GM12878 (cell line): ENCODE data around the gene LHFPL3. TPM values are rescaled to one million over a fixed set of nuclear protein-coding genes. Genes with fewer than 3 reads are reported as not detected.

ENCODE experiments used
- ATAC-seq: fragments of 200-7000 bp; cut with Tn5 transposase; 3 replicates; pipeline ENCODE4 v1.9.1; 2020; ENCODE audit warnings: mild to moderate bottlenecking, moderate library complexity
- BruUV-seq: library from RNA; stranded (reverse); fragments of 400-500 nt; replicated peaks from 2 replicates; lab custom pipeline; 2021; lab: Mats Ljungman, UMichigan
- CTCF ChIA-PET: fragments of 300-600 bp; sonication (Branson Sonifier 250); formaldehyde crosslinking; extraction: SDS; loops from one replicate; lab custom pipeline; 2021; ENCODE audit warnings: inconsistent platforms; lab: Yijun Ruan, JAX
- POLR2A ChIA-PET: fragments of 350-600 bp; formaldehyde crosslinking; extraction: SDS; loops from one replicate; lab custom pipeline; 2021; ENCODE audit warnings: inconsistent platforms; lab: Charles Lee
- RAD21 ChIA-PET: fragments of 300-600 bp; sonication (Branson Sonifier 250); formaldehyde crosslinking; loops from one replicate; lab custom pipeline; 2023; ENCODE audit warnings: antibody characterized with exemption; ENCODE audit not compliant: unreplicated experiment; lab: Charles Lee
- SMC1A ChIA-PET: fragments of 300-600 bp; sonication (Branson Sonifier 250); formaldehyde crosslinking; loops from one replicate; lab custom pipeline; 2023; ENCODE audit not compliant: unreplicated experiment, uncharacterized antibody; lab: Charles Lee
- DNase-seq: peaks from one replicate; pipeline ENCODE4 v3.0.0-alpha.2; 2011; ENCODE audit warnings: low read depth, low spot score
- FAIRE-seq: peaks from 3 replicates; lab custom pipeline; 2011; peaks lifted over from hg19 to GRCh38; lab: Jason Lieb, UNC
- H2AFZ ChIP-seq: 2 replicates; pipeline ENCODE4 v1.6.0; 2011; ENCODE audit warnings: low read depth, low read length, control low read depth; ENCODE audit not compliant: control insufficient read depth
- H3K27ac ChIP-seq: 2 replicates; pipeline ENCODE4 v1.5.1; 2011; ENCODE audit warnings: control low read depth; ENCODE audit not compliant: control insufficient read depth, insufficient read depth
- H3K27me3 ChIP-seq, 2 experiments: replicated peaks in 1 of 2; 2 replicates each; pipeline versions ENCODE4 v1.6.0 to v1.6.1; 2011; ENCODE audit warnings: low read length in 1 of 2; ENCODE audit not compliant: control insufficient read depth in 2 of 2, insufficient read depth in 2 of 2
- H3K36me3 ChIP-seq, 2 experiments: 2 replicates each; pipeline ENCODE4 v1.5.1; 2011; ENCODE audit warnings: low read length in 1 of 2; ENCODE audit not compliant: control insufficient read depth in 2 of 2, insufficient read depth in 2 of 2
- H3K4me1 ChIP-seq: 2 replicates; pipeline ENCODE4 v1.6.1; 2011; ENCODE audit warnings: mild to moderate bottlenecking, low read length, moderate library complexity, mixed read lengths; ENCODE audit not compliant: control insufficient read depth, insufficient read depth
- H3K4me2 ChIP-seq: 2 replicates; pipeline ENCODE4 v1.6.0; 2011; ENCODE audit warnings: control low read depth; ENCODE audit not compliant: control insufficient read depth, insufficient read depth
- H3K4me3 ChIP-seq: fragments of 200-600 bp; sonication (generic); 2 replicates; pipeline ENCODE4 v1.5.1; 2016
- H3K79me2 ChIP-seq: 2 replicates; pipeline ENCODE4 v1.6.0; 2011; ENCODE audit warnings: low read length; ENCODE audit not compliant: control insufficient read depth, insufficient read depth
- H3K9ac ChIP-seq: 2 replicates; pipeline ENCODE4 v1.8.0; 2011; ENCODE audit warnings: low read length, control low read depth, mixed read lengths; ENCODE audit not compliant: control insufficient read depth, insufficient read depth
- H3K9me3 ChIP-seq: replicated peaks from 3 replicates; pipeline ENCODE4 v1.5.1; 2011; ENCODE audit warnings: mild to moderate bottlenecking, low read length; ENCODE audit not compliant: control insufficient read depth, insufficient read depth
- H4K20me1 ChIP-seq: 2 replicates; pipeline ENCODE4 v1.6.0; 2011; ENCODE audit not compliant: control insufficient read depth, insufficient read depth
- JUND ChIP-seq: IDR thresholded peaks from 2 replicates; pipeline ENCODE4 v1.6.1; 2012; ENCODE audit warnings: low read depth, mild to moderate bottlenecking, low read length, improper control_type of control experiment, moderate library complexity
- MTA2 ChIP-seq: fragments of 450-650 bp; IDR thresholded peaks from 2 replicates; pipeline ENCODE4 v1.6.1; 2016; ENCODE audit warnings: low read depth, mild to moderate bottlenecking, moderate library complexity
- NR2C2 ChIP-seq: IDR thresholded peaks from 2 replicates; pipeline ENCODE4 v1.6.1; 2011; ENCODE audit warnings: borderline replicate concordance, low read depth; ENCODE audit not compliant: control insufficient read depth, insufficient read length
- SREBF2 ChIP-seq: IDR thresholded peaks from 2 replicates; pipeline ENCODE4 v1.6.1; 2012; ENCODE audit warnings: mild to moderate bottlenecking, low read length
- STAT3 ChIP-seq: IDR thresholded peaks from 2 replicates; pipeline ENCODE4 v1.6.1; 2011; ENCODE audit warnings: low read depth, low read length, improper control_type of control experiment
- YY1 ChIP-seq: IDR thresholded peaks from 2 replicates; pipeline ENCODE4 v1.6.1; 2011; ENCODE audit warnings: low read depth, mild to moderate bottlenecking, low read length
- ZNF274 ChIP-seq: IDR thresholded peaks from one replicate; pipeline ENCODE4 v1.8.0; 2011; ENCODE audit not compliant: insufficient read length, insufficient read depth
- ZNF622 ChIP-seq: fragments of 450-650 bp; IDR thresholded peaks from 2 replicates; pipeline ENCODE4 v1.6.1; 2017; ENCODE audit warnings: mild to moderate bottlenecking, inconsistent platforms
- WGBS: methylation state at CpG from one replicate; pipeline ENCODE4 v1.1.6; 2016; ENCODE audit warnings: low lambda C conversion rate; ENCODE audit not compliant: insufficient replicate concordance, insufficient coverage; ENCODE audit errors: missing lambda C conversion rate; 5-methylcytosine and 5-hydroxymethylcytosine counted together
- in situ Hi-C: fragments of 300-500 bp; cut with MboI; formaldehyde crosslinking; loops from 9 replicates; pipeline ENCODE4 v1.14.3; 2018; ENCODE audit warnings: mixed read lengths
- intact Hi-C: fragments of 100-400 bp; cut with micrococcal nuclease; formaldehyde crosslinking; loops from one replicate; pipeline ENCODE4 v1.14.2; 2022; ENCODE audit not compliant: unreplicated experiment
- polyA plus RNA-seq, 11 experiments: library from polyadenylated mRNA; depleted of rRNA in 4 of 11; unstranded in 6 of 11; stranded (reverse) in 5 of 11; fragments of >200 nt; fragmentation: Nextera tagmentation in 4 of 11; fragmentation: Illumina TruSeq in 1 of 11; extraction: Ambion mirVana in 4 of 11; extraction: Trizol in 1 of 11; gene quantifications; 1 replicate in 1 of 11; 2 replicates in 10 of 11; pipeline versions ENCODE4 v1.2.1 to v1.2.3, GENCODE V29; 2011 to 2016; ENCODE audit warnings: inconsistent platforms in 2 of 11, missing spikeins in 2 of 11, low read depth in 1 of 11
- total RNA-seq, 4 experiments: library from RNA; depleted of rRNA in 3 of 4; stranded (reverse); fragments of >200 nt in 3 of 4; fragmentation: Illumina TruSeq in 1 of 4; extraction: Trizol in 1 of 4; gene quantifications; 2 replicates each; pipeline versions ENCODE4 v1.2.1 to v1.2.3, GENCODE V29; 2013 to 2021
- TF ChIP-seq, protein P1 (sequence below): fragments of 450-650 bp; IDR thresholded peaks from 2 replicates; pipeline ENCODE4 v1.6.1; 2017; ENCODE audit warnings: borderline replicate concordance
- TF ChIP-seq, protein P2 (sequence below): fragments of 450-650 bp; formaldehyde crosslinking; IDR thresholded peaks from 2 replicates; pipeline ENCODE4 v1.5.0; 2022; ENCODE audit warnings: mild to moderate bottlenecking, missing genetic modification characterization
- TF ChIP-seq, protein P3 (sequence below): IDR thresholded peaks from 2 replicates; pipeline ENCODE4 v1.6.1; 2011; ENCODE audit warnings: borderline replicate concordance, low read depth, mild to moderate bottlenecking, moderate library complexity, mixed read lengths, low read length; ENCODE audit not compliant: insufficient read depth; ENCODE audit errors: extremely low read length
- TF ChIP-seq, protein P4 (sequence below): IDR thresholded peaks from 2 replicates; pipeline ENCODE4 v1.6.1; 2012; ENCODE audit warnings: low read depth, low read length, improper control_type of control experiment
- TF ChIP-seq, protein P5 (sequence below): IDR thresholded peaks from 2 replicates; pipeline ENCODE4 v1.6.1; 2011; ENCODE audit warnings: low read depth, low read length, improper control_type of control experiment, borderline replicate concordance
- TF ChIP-seq, protein P6 (sequence below): fragments of 450-650 bp; IDR thresholded peaks from 2 replicates; pipeline ENCODE4 v1.6.1; 2017; ENCODE audit warnings: mild to moderate bottlenecking, low read depth, inconsistent platforms; ENCODE audit not compliant: poor library complexity, severe bottlenecking

The LHFPL3 gene
- total and polyA plus RNA-seq, 10 of the 15 experiments (the other 5 are each of a cell fraction or from before 2014, with no cell fraction given), result 0.09 TPM; not detected in 9

DNA sequence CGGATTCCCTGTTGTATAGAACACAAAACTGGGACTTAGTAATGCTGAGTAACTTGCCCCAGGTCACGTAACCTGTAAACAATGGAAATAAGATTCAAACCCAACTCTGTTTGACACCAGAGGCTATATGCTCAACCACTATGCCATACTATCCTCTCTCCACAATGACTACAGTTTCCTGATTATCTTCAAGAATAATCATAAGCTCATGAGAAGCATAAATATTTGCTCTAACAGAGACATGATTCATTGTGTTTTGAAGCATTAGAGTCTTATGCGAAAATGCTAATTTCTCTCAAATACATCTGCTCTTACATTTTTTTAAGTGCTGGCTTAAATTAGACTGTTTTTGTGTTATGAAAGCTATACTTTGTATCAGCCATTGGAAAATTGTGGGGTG, 241.3 kb downstream of the LHFPL3 start:
- 43% methylated on average over 3 of the region's 3 CpGs for WGBS
- H3K79me2 ChIP-seq, result no peaks in the 10 kb centered on the region
- H3K9ac ChIP-seq, result no peak overlapping the region
- no peak overlapping the region for H3K4me3 ChIP-seq
- no peak overlapping the region for H3K27ac ChIP-seq
- intact Hi-C loops (no loop called here), in situ Hi-C loops (no loop called here)
- no peaks in the 10 kb centered on the region for H3K9me3 ChIP-seq
- DNase-seq, result no peak
- no peak overlapping the region for H2AFZ ChIP-seq
- H3K4me1 ChIP-seq, result no peaks in the 10 kb centered on the region
- no TSS peak for BruUV-seq
- H4K20me1 ChIP-seq, result no peaks in the 10 kb centered on the region
- no peak for FAIRE-seq
- H3K4me2 ChIP-seq, result no peak overlapping the region
- ChIA-PET SMC1A (no interaction called here), POLR2A (no interaction called here), RAD21 (no interaction called here), CTCF (interaction anchor here (0.7 kb wide), 1 partner anchor 109 kb away, joined by 3 read pairs; no protein-coding TSS in a partner anchor)
- no peaks in the 10 kb centered on the region; a peak in 1 of 4 replicates for H3K27me3 ChIP-seq
- ATAC-seq, result no peak
- H3K36me3 ChIP-seq, result no peaks in the 10 kb centered on the region
- TF ChIP-seq STAT3, result no peak
- TF ChIP-seq, protein P1, sequence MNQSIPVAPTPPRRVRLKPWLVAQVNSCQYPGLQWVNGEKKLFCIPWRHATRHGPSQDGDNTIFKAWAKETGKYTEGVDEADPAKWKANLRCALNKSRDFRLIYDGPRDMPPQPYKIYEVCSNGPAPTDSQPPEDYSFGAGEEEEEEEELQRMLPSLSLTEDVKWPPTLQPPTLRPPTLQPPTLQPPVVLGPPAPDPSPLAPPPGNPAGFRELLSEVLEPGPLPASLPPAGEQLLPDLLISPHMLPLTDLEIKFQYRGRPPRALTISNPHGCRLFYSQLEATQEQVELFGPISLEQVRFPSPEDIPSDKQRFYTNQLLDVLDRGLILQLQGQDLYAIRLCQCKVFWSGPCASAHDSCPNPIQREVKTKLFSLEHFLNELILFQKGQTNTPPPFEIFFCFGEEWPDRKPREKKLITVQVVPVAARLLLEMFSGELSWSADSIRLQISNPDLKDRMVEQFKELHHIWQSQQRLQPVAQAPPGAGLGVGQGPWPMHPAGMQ, result no peak
- TF ChIP-seq, protein P2, sequence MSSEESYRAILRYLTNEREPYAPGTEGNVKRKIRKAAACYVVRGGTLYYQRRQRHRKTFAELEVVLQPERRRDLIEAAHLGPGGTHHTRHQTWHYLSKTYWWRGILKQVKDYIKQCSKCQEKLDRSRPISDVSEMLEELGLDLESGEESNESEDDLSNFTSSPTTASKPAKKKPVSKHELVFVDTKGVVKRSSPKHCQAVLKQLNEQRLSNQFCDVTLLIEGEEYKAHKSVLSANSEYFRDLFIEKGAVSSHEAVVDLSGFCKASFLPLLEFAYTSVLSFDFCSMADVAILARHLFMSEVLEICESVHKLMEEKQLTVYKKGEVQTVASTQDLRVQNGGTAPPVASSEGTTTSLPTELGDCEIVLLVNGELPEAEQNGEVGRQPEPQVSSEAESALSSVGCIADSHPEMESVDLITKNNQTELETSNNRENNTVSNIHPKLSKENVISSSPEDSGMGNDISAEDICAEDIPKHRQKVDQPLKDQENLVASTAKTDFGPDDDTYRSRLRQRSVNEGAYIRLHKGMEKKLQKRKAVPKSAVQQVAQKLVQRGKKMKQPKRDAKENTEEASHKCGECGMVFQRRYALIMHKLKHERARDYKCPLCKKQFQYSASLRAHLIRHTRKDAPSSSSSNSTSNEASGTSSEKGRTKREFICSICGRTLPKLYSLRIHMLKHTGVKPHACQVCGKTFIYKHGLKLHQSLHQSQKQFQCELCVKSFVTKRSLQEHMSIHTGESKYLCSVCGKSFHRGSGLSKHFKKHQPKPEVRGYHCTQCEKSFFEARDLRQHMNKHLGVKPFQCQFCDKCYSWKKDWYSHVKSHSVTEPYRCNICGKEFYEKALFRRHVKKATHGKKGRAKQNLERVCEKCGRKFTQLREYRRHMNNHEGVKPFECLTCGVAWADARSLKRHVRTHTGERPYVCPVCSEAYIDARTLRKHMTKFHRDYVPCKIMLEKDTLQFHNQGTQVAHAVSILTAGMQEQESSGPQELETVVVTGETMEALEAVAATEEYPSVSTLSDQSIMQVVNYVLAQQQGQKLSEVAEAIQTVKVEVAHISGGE (CRISPR knock-in tag), result no peak
- TF ChIP-seq NR2C2, result no peak
- TF ChIP-seq, protein P3, sequence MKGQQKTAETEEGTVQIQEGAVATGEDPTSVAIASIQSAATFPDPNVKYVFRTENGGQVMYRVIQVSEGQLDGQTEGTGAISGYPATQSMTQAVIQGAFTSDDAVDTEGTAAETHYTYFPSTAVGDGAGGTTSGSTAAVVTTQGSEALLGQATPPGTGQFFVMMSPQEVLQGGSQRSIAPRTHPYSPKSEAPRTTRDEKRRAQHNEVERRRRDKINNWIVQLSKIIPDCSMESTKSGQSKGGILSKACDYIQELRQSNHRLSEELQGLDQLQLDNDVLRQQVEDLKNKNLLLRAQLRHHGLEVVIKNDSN, result no peak
- TF ChIP-seq, protein P4, sequence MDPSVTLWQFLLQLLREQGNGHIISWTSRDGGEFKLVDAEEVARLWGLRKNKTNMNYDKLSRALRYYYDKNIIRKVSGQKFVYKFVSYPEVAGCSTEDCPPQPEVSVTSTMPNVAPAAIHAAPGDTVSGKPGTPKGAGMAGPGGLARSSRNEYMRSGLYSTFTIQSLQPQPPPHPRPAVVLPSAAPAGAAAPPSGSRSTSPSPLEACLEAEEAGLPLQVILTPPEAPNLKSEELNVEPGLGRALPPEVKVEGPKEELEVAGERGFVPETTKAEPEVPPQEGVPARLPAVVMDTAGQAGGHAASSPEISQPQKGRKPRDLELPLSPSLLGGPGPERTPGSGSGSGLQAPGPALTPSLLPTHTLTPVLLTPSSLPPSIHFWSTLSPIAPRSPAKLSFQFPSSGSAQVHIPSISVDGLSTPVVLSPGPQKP, result no peak
- TF ChIP-seq MTA2, result no peak
- TF ChIP-seq, protein P5, sequence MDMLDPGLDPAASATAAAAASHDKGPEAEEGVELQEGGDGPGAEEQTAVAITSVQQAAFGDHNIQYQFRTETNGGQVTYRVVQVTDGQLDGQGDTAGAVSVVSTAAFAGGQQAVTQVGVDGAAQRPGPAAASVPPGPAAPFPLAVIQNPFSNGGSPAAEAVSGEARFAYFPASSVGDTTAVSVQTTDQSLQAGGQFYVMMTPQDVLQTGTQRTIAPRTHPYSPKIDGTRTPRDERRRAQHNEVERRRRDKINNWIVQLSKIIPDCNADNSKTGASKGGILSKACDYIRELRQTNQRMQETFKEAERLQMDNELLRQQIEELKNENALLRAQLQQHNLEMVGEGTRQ, result no peak
- TF ChIP-seq ZNF622, result no peak
- no peak for TF ChIP-seq JUND
- TF ChIP-seq YY1, result no peak
- TF ChIP-seq ZNF274, result no peak
- TF ChIP-seq, protein P6, sequence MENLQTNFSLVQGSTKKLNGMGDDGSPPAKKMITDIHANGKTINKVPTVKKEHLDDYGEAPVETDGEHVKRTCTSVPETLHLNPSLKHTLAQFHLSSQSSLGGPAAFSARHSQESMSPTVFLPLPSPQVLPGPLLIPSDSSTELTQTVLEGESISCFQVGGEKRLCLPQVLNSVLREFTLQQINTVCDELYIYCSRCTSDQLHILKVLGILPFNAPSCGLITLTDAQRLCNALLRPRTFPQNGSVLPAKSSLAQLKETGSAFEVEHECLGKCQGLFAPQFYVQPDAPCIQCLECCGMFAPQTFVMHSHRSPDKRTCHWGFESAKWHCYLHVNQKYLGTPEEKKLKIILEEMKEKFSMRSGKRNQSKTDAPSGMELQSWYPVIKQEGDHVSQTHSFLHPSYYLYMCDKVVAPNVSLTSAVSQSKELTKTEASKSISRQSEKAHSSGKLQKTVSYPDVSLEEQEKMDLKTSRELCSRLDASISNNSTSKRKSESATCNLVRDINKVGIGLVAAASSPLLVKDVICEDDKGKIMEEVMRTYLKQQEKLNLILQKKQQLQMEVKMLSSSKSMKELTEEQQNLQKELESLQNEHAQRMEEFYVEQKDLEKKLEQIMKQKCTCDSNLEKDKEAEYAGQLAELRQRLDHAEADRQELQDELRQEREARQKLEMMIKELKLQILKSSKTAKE, result no peak
- no peak for TF ChIP-seq SREBF2
